ENCODE data around the gene DYNC2LI1. TPM values are rescaled to one million over a fixed set of nuclear protein-coding genes. Genes with fewer than 3 reads are reported as not detected.

Gene DYNC2LI1
- total and polyA plus RNA-seq, 2 donors from 2014 or later, result 41.5 to 54.4 TPM

- Histone ChIP-seq H3K36me3 (ENCODE audit: control insufficient read depth in 2 of 3, insufficient read depth in 3 of 3, low read length in 3 of 3) (no peaks in the 10 kb centered on the region), H3K4me1 (ENCODE audit: control insufficient read depth in 2 of 3, insufficient read depth in 2 of 3, low read depth in 1 of 3, low read length in 3 of 3) (no peaks in the 10 kb centered on the region), H3K9ac (ENCODE audit: low read length in 3 of 3) (no peak overlapping the region), H3K4me3 (ENCODE audit: low read length in 3 of 3) (no peak overlapping the region), H3K9me3 (ENCODE audit: control insufficient read depth in 2 of 3, insufficient read depth in 1 of 3, low read length in 3 of 3) (no peaks in the 10 kb centered on the region), H3K27ac (ENCODE audit: low read depth in 2 of 2, low read length in 2 of 2) (no peak overlapping the region), H3K27me3 (ENCODE audit: control insufficient read depth, insufficient read depth, low read length) (no peaks in the 10 kb centered on the region)
- intact Hi-C loops (cut with DNase I), result no loop called here
- no peak for TF ChIP-seq CTCF (IDR thresholded peaks at IDR 0.05; ENCODE audit: borderline replicate concordance, extremely low read depth, insufficient read depth)
- DNase-seq, result no peak
- no peak for FAIRE-seq
Observed at GRCh38 chr2:43840965-43841364, 67.1 kb downstream of the DYNC2LI1 start.

- Histone ChIP-seq H3K27ac (ENCODE audit: low read depth in 2 of 2, low read length in 2 of 2) (no peak overlapping the region), H3K9ac (ENCODE audit: low read length in 3 of 3) (no peak overlapping the region), H3K36me3 (ENCODE audit: control insufficient read depth in 2 of 3, insufficient read depth in 3 of 3, low read length in 3 of 3) (no peaks in the 10 kb centered on the region), H3K4me1 (ENCODE audit: control insufficient read depth in 2 of 3, insufficient read depth in 2 of 3, low read depth in 1 of 3, low read length in 3 of 3) (no peaks in the 10 kb centered on the region), H3K27me3 (ENCODE audit: control insufficient read depth, insufficient read depth, low read length) (no peaks in the 10 kb centered on the region), H3K9me3 (ENCODE audit: control insufficient read depth in 2 of 3, insufficient read depth in 1 of 3, low read length in 3 of 3) (no peaks in the 10 kb centered on the region), H3K4me3 (ENCODE audit: low read length in 3 of 3) (no peak overlapping the region)
- DNase-seq (no peak), FAIRE-seq (no peak)
- TF ChIP-seq CTCF (IDR thresholded peaks at IDR 0.05; ENCODE audit: borderline replicate concordance, extremely low read depth, insufficient read depth), result no peak
- intact Hi-C loops (cut with DNase I), result no loop called here
Observed at GRCh38 chr2:43841949-43842865, 68.4 kb downstream of the DYNC2LI1 start.

GRCh38 chr2:43842866-43843226 is 69.0 kb downstream of the DYNC2LI1 start:
- no peak overlapping the region for H3K9ac ChIP-seq (ENCODE audit: low read length in 3 of 3)
- H3K36me3 ChIP-seq (ENCODE audit: control insufficient read depth in 2 of 3, insufficient read depth in 3 of 3, low read length in 3 of 3), result no peaks in the 10 kb centered on the region
- no peak for FAIRE-seq
- no peaks in the 10 kb centered on the region for H3K4me1 ChIP-seq (ENCODE audit: control insufficient read depth in 2 of 3, insufficient read depth in 2 of 3, low read depth in 1 of 3, low read length in 3 of 3)
- no peak overlapping the region for H3K4me3 ChIP-seq (ENCODE audit: low read length in 3 of 3)
- DNase-seq, result no peak
- H3K9me3 ChIP-seq (ENCODE audit: control insufficient read depth in 2 of 3, insufficient read depth in 1 of 3, low read length in 3 of 3), result no peaks in the 10 kb centered on the region
- TF ChIP-seq CTCF (IDR thresholded peaks at IDR 0.05; ENCODE audit: borderline replicate concordance, extremely low read depth, insufficient read depth), result no peak
- H3K27ac ChIP-seq (ENCODE audit: low read depth in 2 of 2, low read length in 2 of 2), result no peak overlapping the region
- intact Hi-C loops (cut with DNase I), result no loop called here
- no peaks in the 10 kb centered on the region for H3K27me3 ChIP-seq (ENCODE audit: control insufficient read depth, insufficient read depth, low read length)

Measured in kidney (tissue), 14 donors.